HG02763 (cell line): ENCODE data around the gene STIP1.

ENCODE experiments used
- ATAC-seq: cut with Tn5 transposase; IDR thresholded peaks from one replicate; pipeline ENCODE4 v1.9.1; 2021; ENCODE audit warnings: mild to moderate bottlenecking, moderate library complexity; ENCODE audit not compliant: unreplicated experiment

Gene STIP1

DNA sequence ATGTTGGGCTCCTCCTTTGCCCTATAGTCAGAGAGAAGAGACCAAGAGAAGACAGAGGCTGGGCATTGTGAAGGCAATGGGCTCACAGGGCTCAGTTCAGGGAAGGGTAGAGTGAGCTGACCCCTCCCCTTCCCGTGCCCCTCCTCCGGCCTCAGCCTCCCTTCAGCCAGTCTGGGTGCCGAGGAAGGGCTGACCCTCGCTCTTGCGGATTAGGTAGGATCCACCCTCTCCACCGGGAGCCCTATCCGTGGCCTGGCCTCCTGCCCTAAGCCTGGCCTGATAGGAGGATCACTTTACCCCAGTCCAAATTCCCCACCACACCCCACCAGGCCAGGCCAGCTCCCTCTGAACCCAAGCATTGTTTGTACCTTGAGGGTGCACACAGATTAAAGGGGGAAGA lies 62.6 kb downstream of the STIP1 start:
- ATAC-seq: no peak

DNA sequence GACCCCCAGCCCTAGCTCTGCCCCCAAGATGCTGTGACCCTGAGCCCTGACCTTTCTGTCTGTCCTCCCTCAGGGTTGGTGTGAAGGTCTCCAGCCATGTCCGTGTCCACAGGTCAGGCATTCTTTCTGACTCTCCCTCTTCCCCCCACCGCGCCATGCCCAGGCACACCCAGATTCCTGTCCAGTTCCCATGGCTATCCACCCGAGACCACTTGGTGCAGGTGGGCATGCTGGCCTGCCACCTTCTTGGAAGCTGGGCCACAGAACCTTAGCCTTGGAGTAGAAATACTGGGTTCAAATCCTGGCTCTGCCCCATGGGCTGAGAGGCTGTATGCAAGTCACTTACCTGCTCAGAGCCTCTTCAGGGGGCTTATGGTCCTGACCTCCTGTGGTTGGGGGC lies 63.1 kb downstream of the STIP1 start:
- no peak for ATAC-seq

DNA sequence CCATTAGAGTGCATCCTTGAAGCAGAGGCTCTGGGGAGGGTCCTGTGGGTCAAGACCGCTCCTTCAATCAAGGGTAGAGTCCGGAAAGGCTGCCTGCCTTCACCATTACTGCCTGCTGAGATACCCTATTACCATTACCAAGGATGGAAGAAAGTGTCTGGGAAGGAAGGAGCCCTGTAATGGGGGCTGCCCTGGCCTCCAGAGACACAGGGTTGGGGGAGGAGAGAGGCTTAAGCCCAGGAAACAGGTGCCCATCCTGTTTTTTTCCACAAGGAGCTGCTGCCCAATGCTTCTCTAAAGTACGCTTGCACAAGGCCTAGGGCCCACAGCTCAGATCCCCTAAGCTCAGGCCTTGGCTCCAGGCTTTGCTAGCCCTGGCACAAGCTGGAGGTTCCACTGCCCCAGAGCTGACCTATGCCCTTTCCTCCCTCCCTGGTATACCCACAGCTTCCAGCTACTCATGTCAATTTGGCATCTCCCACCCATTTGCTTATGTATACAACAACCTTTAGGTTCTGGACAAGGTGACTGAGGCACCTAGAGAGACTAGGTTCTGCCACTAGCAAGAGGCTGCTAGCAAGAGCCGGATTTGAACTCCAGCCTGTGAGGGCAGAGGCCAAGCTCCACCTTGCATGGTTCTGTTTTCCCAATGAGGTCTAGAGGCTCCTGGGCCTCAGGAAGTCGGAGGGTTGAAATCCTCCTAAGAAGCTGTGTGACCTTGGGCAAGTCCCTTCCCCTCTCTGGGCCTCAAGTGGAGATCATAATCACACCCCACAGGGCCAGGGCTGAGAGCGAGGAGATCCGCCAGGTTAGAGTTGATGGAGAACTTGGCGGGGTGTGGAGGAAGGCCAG lies 63.8 kb downstream of the STIP1 start:
- no peak for ATAC-seq

DNA sequence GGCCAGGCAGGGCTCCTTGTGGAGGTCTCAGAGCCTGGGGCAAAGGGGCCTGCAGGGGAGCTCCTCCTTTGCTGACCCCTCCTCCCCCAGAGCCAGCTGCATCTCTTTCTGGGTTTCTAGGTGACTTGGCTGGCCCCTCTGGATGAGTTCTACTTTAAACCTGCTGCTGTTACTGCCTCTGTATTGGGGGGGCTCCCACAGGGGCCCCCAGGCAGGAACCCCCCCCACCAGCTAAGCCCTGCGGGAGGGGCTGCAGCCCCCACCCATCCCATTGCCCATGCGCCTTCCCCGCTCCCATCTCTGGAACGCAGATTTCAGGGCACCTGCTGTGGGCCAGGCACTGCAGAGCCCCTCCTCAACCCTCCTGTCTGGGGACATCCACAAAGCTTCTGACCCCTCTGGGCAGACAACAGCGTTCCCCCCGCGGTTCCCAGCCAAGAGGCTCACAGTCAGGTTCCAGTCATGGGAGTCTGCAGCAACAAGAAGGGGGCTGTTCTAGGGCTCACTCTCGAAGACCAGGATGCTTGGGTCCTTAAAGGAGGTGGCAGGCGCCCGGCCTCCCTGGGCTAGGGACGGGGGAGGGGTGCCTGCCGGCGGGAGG lies 64.5 kb downstream of the STIP1 start:
- ATAC-seq: no peak

DNA sequence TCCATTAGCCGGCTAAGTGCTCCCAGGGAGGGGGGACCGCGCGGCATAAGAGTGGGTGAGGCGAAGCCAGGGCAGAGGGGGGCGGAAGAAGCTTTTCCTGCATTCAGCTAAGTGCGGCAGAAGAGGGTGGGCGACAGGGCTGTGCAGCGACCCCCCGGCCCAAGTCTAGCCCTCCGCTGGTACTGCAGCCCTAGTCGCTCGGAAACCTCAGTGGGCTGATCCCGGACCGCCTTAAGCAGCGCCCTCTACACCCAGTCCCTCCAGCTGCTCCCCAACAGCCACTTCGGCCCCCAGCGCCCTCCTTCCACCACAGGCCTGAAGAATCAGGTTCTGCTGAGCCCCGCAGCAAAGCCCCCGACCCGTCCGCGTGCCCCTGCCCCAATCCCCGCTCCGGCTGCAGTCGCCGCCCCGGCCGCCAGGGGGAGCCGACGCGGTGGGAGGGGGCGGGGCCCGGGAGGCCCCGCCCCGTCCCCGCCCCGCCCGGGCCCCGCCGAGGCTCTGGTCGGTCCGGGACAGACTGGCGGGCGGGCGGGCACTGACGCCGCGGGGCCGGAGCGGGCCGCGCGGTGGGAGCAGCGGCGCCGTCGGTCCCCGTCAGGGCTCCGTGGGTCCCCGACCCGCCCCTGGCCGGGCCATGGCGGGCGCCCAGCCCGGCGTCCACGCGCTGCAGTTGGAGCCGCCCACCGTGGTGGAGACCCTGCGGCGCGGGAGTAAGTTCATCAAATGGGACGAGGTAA lies 65.2 kb downstream of the STIP1 start, which contains the start of gene PLCB3:
Gene PLCB3 (plus strand): TSS at position 515 of the 737 bp plus-strand sequence. CDS start 120 bp downstream, at position 635.
- ATAC-seq: no peak

DNA sequence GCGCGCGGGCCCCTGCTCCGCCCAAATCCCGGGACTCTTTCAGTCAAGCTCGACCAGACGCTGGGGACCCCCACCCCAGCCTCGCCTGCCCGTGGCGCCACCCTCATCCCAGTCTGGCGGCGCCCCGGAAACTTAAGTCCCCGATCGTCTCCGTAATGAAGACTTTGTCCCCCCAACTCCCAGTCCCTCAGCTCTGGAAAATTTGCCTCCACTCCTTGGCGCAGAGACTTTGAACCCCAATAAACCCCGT lies 65.7 kb downstream of the STIP1 start:
- ATAC-seq: no peak

DNA sequence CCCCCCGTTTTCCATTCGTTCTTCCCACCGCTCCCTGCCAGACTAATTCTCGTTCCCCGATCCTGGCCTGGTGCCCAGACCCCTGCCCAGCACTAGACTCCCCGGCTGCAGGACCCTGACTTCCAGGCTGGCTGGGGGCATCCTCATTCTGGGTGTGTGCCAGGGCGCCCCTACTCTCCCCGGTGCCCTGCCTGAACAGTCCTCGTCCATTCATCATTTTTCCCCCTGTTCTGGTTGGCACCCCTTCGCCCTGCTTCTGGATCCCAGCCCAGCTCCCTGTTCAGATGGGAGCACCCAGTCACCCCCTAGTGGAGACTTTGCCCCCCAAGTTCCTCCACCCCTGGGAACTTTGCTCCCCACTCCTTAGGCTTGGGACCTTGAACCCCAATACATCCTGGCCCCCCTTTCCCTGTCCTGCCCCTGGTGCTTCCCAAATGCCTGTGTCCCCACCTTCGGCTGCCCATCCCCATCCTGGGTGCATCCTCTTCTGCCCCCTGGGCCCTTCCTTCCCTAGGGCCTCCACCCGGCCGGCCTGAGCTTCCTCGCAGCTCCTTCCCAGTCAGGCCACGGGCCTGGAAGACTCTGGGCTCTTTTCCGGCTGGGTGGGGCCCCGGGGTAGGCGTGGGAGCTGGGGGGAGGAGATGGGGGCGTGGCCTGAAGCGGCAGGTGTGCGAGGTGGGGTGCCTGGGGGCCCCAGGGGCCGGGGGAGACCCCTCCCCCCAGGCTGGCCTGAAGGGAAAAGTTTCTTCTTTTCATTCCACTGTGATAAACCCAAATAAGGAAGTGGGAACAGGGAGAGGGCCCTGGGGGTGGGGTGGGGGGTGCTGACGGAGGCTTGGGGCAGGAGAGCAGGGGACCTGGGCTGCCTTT lies 66.3 kb downstream of the STIP1 start:
- no peak for ATAC-seq

DNA sequence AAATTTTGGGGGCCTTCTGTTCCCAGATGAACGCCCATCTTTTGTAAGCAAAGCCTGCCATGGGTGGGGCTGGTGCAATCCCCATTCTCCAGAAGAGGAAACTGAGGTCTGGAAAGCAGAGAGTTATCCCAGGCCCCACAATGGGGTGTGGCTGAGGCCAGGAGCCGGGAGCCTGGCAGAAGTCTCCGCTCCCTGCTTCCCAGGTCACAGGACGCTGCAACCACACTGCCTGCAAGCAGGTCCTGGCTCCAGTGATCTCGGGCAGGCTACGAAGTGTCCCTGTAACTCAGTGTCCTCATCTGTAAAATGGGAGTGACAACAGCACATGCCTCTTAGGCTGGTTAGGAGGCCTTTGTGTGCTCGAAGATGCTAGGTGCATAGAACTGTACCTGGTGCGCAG lies 67.1 kb downstream of the STIP1 start:
- no peak for ATAC-seq

DNA sequence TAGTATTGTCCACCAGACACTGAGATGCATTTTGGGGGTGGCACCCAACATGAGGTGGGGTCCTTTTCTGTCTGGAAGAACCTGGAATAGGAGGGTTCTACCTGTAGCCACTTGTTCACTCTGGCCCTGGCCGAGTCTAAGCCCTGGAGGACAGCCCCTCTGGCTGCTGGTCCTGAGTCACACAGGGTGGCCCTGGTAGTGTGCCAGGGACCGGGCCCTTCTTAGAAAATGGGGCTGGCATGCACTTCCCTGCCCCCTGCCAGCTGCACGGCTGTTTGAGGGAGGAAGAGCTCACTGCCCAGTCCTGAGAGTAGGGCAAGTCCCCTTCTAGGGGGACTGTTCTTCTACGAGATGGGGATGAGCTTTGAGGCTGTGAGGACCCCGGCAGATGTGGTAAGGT lies 67.5 kb downstream of the STIP1 start:
- ATAC-seq: no peak
